NK-92 (cell line): ENCODE data around the gene RIN2.
"Not testable (repeated sequence)": the region's sequence is repeated elsewhere in the genome, so short reads cannot be mapped to it uniquely, and the experiment has no call there.

ENCODE experiments used
- DNase-seq: peaks from one replicate; lab custom pipeline; 2025; ENCODE audit not compliant: unreplicated experiment; lab: John Stamatoyannopoulos, UW

Gene RIN2

DNA sequence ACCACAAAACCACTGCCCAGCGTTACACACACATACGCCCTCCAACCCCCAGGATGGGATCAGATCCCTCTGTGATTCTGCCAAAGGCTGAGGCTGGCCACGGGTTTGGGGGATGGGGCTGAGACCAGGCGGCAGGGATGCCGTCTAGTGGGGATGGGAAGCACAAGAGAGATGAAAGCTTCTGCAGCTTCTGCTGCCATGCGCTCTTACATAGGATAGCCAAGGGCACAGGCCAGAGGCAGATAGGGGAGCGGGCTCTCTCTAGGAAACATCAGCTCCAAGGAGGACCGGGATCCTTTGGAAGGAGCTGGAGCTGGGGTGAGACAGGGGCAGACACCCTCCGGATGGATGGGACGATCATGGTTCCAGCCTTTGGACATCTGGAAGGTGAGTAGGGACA, 18.7 kb upstream of the RIN2 start:
- no peak for DNase-seq

DNA sequence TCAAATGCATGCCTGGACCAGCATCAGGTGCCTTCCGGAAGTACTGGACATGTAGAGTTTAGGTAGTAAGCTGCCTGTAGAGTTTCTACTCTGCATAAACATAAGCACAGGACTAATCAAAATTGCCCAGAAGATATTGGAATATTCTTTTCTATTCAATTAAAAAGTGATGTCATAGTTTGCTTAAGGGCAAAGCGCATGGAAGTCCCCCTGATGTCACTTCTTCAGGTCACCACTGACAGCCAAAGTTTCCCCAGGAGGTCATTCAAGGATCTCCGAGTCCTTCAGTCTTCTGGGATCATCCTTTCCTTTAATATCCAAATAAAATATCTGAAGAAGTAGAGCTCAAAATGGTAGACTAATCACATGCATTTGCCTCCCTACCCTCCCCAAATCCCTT, 17.5 kb upstream of the RIN2 start:
- DNase-seq: no peak

GRCh38 chr20:19741924-19742323, 16.1 kb upstream of the RIN2 start:
- DNase-seq: no peak

DNA sequence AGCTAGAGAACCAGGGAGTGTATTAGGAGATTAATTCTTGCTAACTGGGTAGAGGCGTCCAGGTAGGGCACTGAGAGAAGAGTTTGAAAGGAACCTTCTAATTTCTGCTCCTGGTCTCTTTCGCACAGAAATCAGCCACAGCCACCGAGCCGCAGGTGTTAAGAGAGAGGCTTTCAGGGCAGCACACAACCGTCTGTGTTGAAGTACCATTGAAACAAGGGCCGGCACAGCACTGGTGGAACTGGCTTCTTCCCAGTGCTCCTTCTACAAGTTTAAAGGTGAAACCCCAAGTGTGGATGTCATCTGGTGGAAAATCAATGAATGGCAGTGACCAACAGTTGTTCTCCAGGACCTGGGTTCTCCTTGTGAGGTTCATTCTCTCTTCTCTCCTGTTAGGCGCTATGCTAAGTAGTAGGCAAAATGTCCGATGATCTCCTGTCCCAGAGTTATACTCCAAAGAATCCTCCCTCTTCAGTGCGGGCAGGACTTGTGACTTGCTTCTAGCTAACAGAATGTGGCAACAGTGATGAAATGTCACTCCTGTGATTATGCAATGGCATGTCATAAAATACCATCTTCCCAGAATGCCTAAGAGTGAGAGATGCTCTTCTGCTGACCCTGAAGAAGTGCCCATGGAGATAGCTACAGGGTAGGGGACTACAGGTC, 15.0 kb upstream of the RIN2 start:
- no peak for DNase-seq

DNA sequence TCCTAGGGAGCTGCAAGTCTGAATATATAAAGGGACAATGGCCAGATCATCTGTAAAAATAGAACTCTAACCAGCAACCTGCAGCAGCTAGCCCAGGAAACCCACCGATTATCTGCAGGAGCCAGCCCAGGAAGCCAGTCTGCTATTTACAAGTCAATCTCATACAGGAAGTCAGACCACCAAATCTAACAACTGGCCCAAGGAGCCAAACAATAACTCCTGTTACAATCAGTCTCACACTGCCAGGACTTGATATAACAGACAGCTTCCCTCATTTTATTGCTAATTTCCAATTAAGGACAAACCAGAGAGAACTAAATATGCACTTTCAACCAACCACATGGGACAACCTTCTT, 14.4 kb upstream of the RIN2 start:
- DNase-seq: no peak

GRCh38 chr20:19745106-19745505, 13.0 kb upstream of the RIN2 start:
- DNase-seq: no peak

GRCh38 chr20:19745584-19745983, 12.5 kb upstream of the RIN2 start:
- DNase-seq: no peak

DNA sequence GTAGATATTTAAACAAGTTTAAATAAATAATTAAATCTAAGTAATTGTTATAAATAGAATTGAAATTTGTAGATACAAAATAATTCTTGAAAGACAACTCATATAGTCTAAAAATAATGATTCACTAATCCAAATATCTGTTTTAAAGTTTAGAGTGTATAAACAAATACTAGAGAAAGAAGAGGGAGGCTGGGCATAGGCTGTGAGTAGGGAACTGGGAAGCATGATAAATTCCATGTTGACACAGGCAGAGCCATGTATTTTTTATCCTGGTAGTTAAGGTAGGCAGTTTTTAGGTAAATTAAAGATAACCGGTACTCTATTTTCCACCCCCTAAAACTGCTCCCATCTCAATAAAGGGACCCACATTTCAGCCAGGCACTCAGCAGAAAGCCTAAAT, 11.7 kb upstream of the RIN2 start:
- no peak for DNase-seq

GRCh38 chr20:19747903-19748302, 10.2 kb upstream of the RIN2 start:
- no peak for DNase-seq

GRCh38 chr20:19748681-19749080, 9.4 kb upstream of the RIN2 start:
- DNase-seq: no peak

- no peak for DNase-seq
Measured at GRCh38 chr20:19749618-19750071, 8.4 kb upstream of the RIN2 start.

DNA sequence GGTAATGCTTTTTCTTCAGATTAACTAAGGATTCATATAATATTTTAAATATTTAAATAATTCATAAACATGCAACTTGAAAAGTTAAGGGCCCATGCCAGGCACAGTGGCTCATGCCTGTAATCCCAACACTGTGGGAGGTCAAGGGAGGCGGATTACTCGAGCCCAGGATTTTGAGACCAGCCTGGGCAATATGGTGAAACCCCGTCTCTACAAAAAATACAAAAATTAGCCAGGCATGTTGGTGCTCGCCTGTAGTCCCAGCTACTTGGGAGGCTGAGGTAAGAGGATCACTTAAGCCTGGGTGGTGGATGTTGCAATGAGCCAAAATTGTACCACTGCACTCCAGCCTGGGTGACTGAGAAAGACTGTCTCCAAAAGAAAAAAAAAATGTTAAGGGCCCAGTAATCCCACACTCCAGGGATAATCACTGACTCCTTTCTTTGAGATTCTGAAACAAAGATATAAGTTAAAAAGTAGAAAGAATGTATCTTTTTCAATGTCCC, 7.9 kb upstream of the RIN2 start:
- no peak for DNase-seq

DNA sequence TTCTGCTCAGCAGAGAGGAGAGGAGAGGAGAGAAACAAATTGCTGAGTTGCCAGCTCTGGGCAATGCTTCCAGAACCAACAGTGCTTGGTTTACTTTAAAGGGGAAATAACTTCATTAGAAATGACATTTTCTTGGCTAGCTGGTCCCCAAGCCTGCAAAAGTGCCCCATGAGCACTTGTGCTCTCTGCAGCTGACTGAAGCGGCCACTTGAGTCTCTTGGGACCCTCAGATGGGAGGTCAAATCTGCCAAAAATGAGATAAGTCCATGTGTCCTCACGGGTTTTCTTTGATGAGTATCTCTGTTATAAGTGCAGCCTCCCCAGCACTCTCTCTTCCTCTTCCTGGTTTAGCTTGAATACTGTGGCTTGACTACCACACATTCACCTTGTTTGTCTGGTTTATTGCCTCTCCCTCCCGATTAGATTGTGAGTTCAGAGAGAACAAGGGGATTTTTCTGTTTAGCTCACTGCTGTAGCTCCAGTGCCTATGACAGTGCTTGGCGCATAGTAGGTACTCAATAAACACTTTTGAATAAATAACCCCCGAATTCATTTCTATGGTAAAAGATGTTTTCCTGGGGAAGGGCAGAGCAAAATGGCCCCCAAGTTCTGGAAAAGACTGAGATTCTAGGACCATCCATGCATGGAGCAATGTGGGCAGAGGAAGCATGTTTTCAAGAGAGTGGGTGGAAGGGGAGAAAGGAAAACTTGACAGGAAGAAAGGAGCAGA, 7.0 kb upstream of the RIN2 start:
- DNase-seq: no peak

- not testable (repeated sequence) for DNase-seq
Measured at GRCh38 chr20:19754201-19754600, 3.9 kb upstream of the RIN2 start.

DNA sequence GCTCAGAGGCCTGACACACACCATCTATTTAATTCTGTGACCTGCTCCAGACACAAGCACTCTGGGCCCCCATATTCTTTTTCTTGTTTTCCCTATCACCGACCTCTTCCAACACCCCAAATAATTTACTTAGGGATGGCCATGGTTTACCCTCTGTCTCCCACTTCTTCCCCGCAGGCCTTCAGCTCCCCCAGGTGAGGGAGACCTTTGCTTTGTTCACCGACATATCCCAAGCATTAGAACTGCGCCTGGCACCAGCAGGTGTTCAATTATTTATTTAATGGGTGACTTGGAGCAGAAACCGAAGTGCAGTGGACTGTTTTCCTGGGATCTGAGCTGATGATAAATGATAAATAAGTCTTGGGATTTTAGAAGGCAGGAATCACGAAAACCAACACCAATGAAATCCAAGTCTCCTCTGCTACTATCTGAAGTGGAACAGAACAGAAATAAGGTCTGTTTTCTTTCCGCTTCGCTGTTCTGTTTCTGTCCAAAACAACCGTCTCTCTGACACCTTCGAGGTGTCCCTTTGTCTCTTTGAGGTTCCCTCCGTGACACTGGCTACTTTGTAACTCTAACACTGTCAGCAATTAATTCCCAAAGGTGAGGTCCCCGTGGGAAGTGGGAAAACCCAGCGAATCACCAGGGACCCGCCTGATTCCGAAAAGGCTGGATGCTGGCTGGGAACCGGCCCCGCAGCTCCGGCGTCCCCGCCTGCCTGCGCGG, 1.1 kb upstream of the RIN2 start:
- DNase-seq: no peak

- no peak for DNase-seq
Measured at GRCh38 chr20:19757487-19758132, 448 bp upstream of the RIN2 start.

- DNase-seq: no peak
Measured at GRCh38 chr20:19758501-19759331, 658 bp downstream of the RIN2 start.

GRCh38 chr20:19760371-19760721, 2.3 kb downstream of the RIN2 start:
- no peak for DNase-seq

- no peak for DNase-seq
Measured at GRCh38 chr20:19761326-19761725, 3.3 kb downstream of the RIN2 start.

DNA sequence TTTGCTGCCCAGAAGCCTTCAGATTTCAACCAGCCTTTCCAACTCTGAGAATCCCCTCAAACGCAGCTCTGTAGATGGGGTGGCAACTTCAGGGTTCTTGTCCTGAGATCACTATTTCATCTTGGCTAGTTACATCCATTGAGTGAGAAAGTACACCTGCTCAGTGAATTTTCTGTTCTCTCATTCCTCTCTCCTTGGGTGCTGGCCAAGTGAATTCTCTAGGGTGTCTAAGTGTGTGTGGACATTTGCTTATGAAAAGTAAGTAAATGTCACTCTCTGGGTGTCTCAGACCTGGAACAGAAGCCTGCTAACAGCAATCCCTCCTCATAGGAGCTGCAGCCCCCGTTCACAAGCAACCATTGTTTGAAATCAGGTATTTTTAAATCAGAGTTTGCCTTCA, 3.8 kb downstream of the RIN2 start:
- no peak for DNase-seq

GRCh38 chr20:19764207-19764606, 6.1 kb downstream of the RIN2 start:
- DNase-seq: no peak
